HUDEP-2 (cell line): ENCODE measurements around the gene THBS3.

Source experiments
- DNase-seq, 76 experiments: peaks; one replicate each; lab custom pipeline; 2025; ENCODE audit not compliant: unreplicated experiment in 76 of 76; lab: John Stamatoyannopoulos, UW

THBS3 gene

GRCh38 chr1:155209312-155209721, 1.6 kb upstream of the THBS3 start:
- no peak for DNase-seq

GRCh38 chr1:155208541-155209311, 1.0 kb upstream of the THBS3 start, which contains the start of gene MTX1:
Gene MTX1, plus strand, starts transcription at chr1:155208695. Its CDS starts 110 bp downstream, at chr1:155208805.
- DNase-seq: peak in 73 of 76 experiments; percentile 15 to 87 (median 73)

- DNase-seq: peak in 73 of 76 experiments; percentile 27 to 89 (median 77)
Measured at GRCh38 chr1:155206891-155207805, 549 bp downstream of the THBS3 start.

- no peak for DNase-seq
Measured at GRCh38 chr1:155205969-155206593, 1.6 kb downstream of the THBS3 start.

GRCh38 chr1:155205035-155205434, 2.7 kb downstream of the THBS3 start:
- DNase-seq: no peak

- DNase-seq: no peak
Measured at GRCh38 chr1:155202731-155203515, 4.8 kb downstream of the THBS3 start.

- no peak for DNase-seq
Measured at GRCh38 chr1:155202198-155202597, 5.5 kb downstream of the THBS3 start.

GRCh38 chr1:155200920-155201319, 6.8 kb downstream of the THBS3 start:
- no peak for DNase-seq

GRCh38 chr1:155199792-155200191, 7.9 kb downstream of the THBS3 start:
- no peak for DNase-seq

GRCh38 chr1:155198547-155198906, 9.2 kb downstream of the THBS3 start:
- DNase-seq: no peak

GRCh38 chr1:155197901-155198546, 9.7 kb downstream of the THBS3 start:
- DNase-seq: no peak

- no peak for DNase-seq
Measured at GRCh38 chr1:155196893-155197638, 10.6 kb downstream of the THBS3 start.

- no peak for DNase-seq
Measured at GRCh38 chr1:155196103-155196892, 11.4 kb downstream of the THBS3 start.

GRCh38 chr1:155195201-155196102, 12.2 kb downstream of the THBS3 start:
- no peak for DNase-seq

GRCh38 chr1:155193991-155194240, 13.8 kb downstream of the THBS3 start:
- DNase-seq: peak in 1 of 76 experiments; percentile 75

GRCh38 chr1:155193275-155193990, 14.3 kb downstream of the THBS3 start:
- DNase-seq: peak in 73 of 76 experiments; percentile 69 to 97 (median 88)
